K562 (cell line): Measurements from ENCODE around the gene KCNC3. TPM values are rescaled to one million over a fixed set of nuclear protein-coding genes. Genes with fewer than 3 reads are reported as not detected.

Experiments used
- AFF4 ChIP-seq: sonication (generic); formaldehyde crosslinking; IDR thresholded peaks from 2 replicates; pipeline ENCODE4 v1.8.0; 2023; ENCODE audit warnings: mild to moderate bottlenecking, missing genetic modification reagents
- ERF ChIP-seq: fragments of 450-650 bp; formaldehyde crosslinking; IDR thresholded peaks from 2 replicates; pipeline ENCODE4 v1.4.0; 2020; ENCODE audit warnings: mild to moderate bottlenecking, mixed read lengths
- HMBOX1 ChIP-seq: sonication (generic); IDR thresholded peaks from 2 replicates; pipeline ENCODE4 v1.6.1; 2016
- PCBP2 ChIP-seq: fragments of 200-400 bp; formaldehyde crosslinking; IDR thresholded peaks from 2 replicates; pipeline ENCODE4 v1.6.1; 2018; ENCODE audit warnings: low read length, low read depth, mild to moderate bottlenecking, moderate library complexity; ENCODE audit not compliant: poor library complexity, severe bottlenecking
- SIN3A ChIP-seq, 2 experiments: fragments of 150-350 bp in 1 of 2; IDR thresholded peaks; 2 replicates each; pipeline ENCODE4 v1.6.1; 2011 to 2016; ENCODE audit warnings: borderline replicate concordance in 2 of 2, low read depth in 2 of 2, low read length in 2 of 2, mild to moderate bottlenecking in 2 of 2, moderate library complexity in 2 of 2; ENCODE audit not compliant: control insufficient read depth in 1 of 2
- TCF7 ChIP-seq: sonication (generic); IDR thresholded peaks from 2 replicates; pipeline ENCODE4 v1.6.1; 2016; ENCODE audit warnings: antibody characterized with exemption, borderline replicate concordance
- ZBTB43 ChIP-seq: sonication (generic); formaldehyde crosslinking; IDR thresholded peaks from 2 replicates; pipeline ENCODE4 v1.8.0; 2023; ENCODE audit warnings: mild to moderate bottlenecking, missing genetic modification reagents
- ZNF134 ChIP-seq: fragments of 250-450 bp; sonication (Bioruptor Pico); conservative IDR thresholded peaks from 2 replicates; pipeline ENCODE4 v1.4.0; 2020
- ZNF407 ChIP-seq: fragments of 450-650 bp; IDR thresholded peaks from 2 replicates; pipeline ENCODE4 v1.6.1; 2016; ENCODE audit warnings: low read depth
- polyA plus RNA-seq, 8 experiments: library from polyadenylated mRNA; depleted of rRNA in 4 of 8; stranded (reverse) in 5 of 8; unstranded in 3 of 8; fragments of >200 nt; fragmentation: Nextera tagmentation in 2 of 8; fragmentation: Illumina TruSeq in 1 of 8; extraction: Ambion mirVana in 2 of 8; extraction: Trizol in 1 of 8; gene quantifications; 2 replicates each; pipeline versions ENCODE4 v1.2.1 to v1.2.3, GENCODE V29; 2011 to 2014; ENCODE audit warnings: inconsistent platforms in 1 of 8, missing spikeins in 1 of 8
- total RNA-seq, 7 experiments: library from RNA; depleted of rRNA in 6 of 7; stranded (reverse); fragments of >200 nt in 6 of 7; fragmentation: Illumina TruSeq in 2 of 7; extraction: Trizol in 2 of 7; gene quantifications; 2 replicates each; pipeline versions ENCODE4 v1.2.1 to v1.2.3, GENCODE V29; 2011 to 2021; ENCODE audit warnings: low replicate concordance in 1 of 7

Gene KCNC3
- total and polyA plus RNA-seq, 9 of the 15 experiments (the other 6 are each of a cell fraction or from before 2014, with no cell fraction given), result 0.03 to 26.2 (median 2.0) TPM

GRCh38 chr19:50376166-50377050 lies 47.2 kb upstream of the KCNC3 start, which contains the start of gene NR1H2 (continued):
- TF ChIP-seq SIN3A (IDR thresholded peaks at IDR 0.05; ENCODE audit: borderline replicate concordance in 2 of 2, control insufficient read depth in 1 of 2, low read depth in 2 of 2, low read length in 2 of 2), result peak in 1 of 2 experiments; percentile 88; a peak in 2 of 4 replicates
- peak; percentile 78; the same call in 1 of the 2 replicates for TF ChIP-seq ERF (CRISPR knock-in tag)
- TF ChIP-seq TCF7, result peak; percentile 73; the same call in 1 of the 2 replicates
- TF ChIP-seq ZBTB43 (CRISPR knock-in tag), result 0 out of 2 replicates have a peak, but pooled peaks have one; percentile 79
- no peak for TF ChIP-seq ZNF134 (CRISPR knock-in tag)
- TF ChIP-seq HMBOX1, result no peak
- TF ChIP-seq PCBP2, result no peak
- peak; percentile 85 for TF ChIP-seq AFF4 (CRISPR knock-in tag)
- TF ChIP-seq ZNF407, result no peak
